Epithelial cell of alveolus of lung (primary cell): ENCODE results near the gene NACA. TPM values are rescaled to one million over a fixed set of nuclear protein-coding genes. Genes with fewer than 3 reads are reported as not detected.

Experiments used
- total RNA-seq: library from RNA; depleted of rRNA; stranded (reverse); fragments of >200 nt; gene quantifications from 2 replicates; pipeline ENCODE4 v1.2.1, GENCODE V29; 2015

Gene NACA
- 1,164 and 2,115 TPM in 2 replicates for total RNA-seq

DNA sequence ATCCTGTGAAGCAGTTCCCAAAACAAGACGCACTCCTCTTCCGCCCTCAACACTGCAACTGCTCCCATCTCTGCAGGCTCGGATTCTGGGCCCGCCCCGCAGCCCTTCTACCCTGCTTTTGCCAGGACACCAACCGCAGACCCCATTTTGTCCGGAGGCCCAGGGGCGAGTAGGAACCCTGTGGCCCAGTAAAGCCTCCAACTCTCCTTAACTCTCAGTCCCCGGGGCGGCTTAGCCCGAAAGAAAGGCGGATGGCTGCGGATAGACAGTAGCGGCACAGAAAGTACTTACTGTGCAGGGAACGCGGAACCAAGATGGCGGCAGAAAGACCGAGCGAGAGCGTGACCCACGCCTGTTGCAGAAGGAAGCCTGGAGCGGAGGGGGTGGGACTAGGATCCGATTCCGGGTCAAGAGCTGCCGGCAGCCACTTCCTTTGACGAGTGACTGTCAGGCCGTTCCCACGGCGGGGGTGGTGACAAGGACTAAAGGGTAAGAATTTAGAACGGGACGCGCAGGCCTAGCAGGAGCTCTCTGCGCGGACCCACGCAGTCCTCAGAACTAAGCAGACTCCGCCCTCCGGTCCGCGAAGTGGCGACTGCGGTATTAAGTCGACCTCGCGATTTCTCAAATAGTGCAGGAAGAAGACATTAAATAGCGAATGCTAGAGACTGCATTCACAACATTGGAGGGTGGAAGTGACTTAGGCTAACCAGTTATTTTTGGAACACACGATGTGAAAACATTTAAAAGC, at the start of gene NACA:
TSS of gene NACA (minus strand) at position 328 of the 751 bp plus-strand sequence. CDS start 778 bp downstream, outside the sequence.

GRCh38 chr12:56751712-56752598, 26.9 kb upstream of the NACA start, which contains the start of gene PRIM1:
Gene PRIM1 (minus strand): TSS chr12:56752323. CDS start chr12:56752298, 25 bp downstream.

DNA sequence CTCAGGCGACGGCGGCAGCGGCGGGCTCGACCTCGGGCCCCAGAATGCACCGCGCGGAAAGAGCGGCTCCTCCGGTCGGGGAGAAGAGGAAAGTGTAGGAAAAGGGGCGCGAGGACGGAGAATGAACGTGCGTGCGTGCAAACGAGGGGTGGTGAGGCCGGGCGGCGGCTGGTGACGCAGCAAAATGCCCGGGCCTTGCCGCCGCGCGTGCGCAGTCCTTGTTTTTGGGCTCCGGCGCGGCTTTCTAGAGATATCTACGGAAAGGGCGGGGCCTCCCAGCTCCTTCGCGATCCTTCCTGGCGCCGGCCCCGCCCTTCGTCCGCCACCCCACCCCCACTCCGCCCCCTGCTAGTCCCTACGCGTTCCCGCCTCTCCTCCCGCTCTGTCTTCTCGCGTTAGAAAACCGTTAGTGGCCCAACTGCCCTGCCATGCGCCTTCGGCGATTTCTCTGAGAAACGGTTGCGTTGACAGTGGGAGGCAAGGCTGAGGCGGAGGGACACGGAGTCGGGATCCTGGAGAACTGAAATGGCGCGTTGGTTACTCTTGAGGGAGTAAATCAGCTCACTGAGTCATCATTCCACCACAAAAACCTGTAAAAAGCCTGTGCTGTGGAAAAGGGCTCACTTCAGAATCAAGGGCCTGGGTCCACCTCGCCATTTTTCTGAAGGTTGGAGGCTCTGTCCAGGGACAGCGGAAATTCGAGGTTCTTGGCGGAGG, 36.8 kb downstream of the NACA start, which contains the start of gene PTGES3:
TSS of gene PTGES3 (minus strand) at position 156 of the 717 bp plus-strand sequence. CDS start 285 bp downstream, outside the sequence.

Other genes with a start within 250 kb of the NACA start
- 0.13 TPM in 1 of 2 replicates, not detected in the other for gene GLS2, start 237.1 kb downstream of the NACA start, total RNA-seq
- 25.3 and 26.5 TPM in 2 replicates for gene RBMS2, start 203.5 kb downstream of the NACA start, total RNA-seq
- gene BAZ2A, start 95.0 kb downstream of the NACA start, total RNA-seq = 29.7 and 43.0 TPM in 2 replicates
- 452 and 486 TPM in 2 replicates for gene ATP5F1B, start 79.3 kb downstream of the NACA start, total RNA-seq
- gene PTGES3, start 37.0 kb downstream of the NACA start, total RNA-seq = 97.6 and 113 TPM in 2 replicates
- 8.8 and 13.6 TPM in 2 replicates for gene PRIM1, start 27.0 kb upstream of the NACA start, total RNA-seq
- gene HSD17B6, start 38.0 kb upstream of the NACA start, total RNA-seq = 0.65 and 2.4 TPM in 2 replicates
- 0.08 TPM in 1 of 2 replicates, not detected in the other for gene SDR9C7, start 209.1 kb upstream of the NACA start, total RNA-seq
- gene RDH16, start 232.3 kb upstream of the NACA start, total RNA-seq = under 0.01 and 0.56 TPM in 2 replicates